Left lung (tissue), 10 donors: ENCODE measurements around the gene PPM1H. TPM values are rescaled to one million over a fixed set of nuclear protein-coding genes. Genes with fewer than 3 reads are reported as not detected.
A peak's percentile ranks its signal among the peaks of the same experiment; 100 is the strongest.

Source experiments
- ATAC-seq: fragments of 200-7000 bp; cut with Tn5 transposase; one replicate; pipeline ENCODE4 v1.9.1; 2020; ENCODE audit warnings: moderate library complexity
- DNase-seq, 4 donors: peaks; one replicate each; pipeline ENCODE4 v3.0.0-alpha.2; 2013 to 2020
- H3K27ac ChIP-seq, 2 donors: fragments of 200-600 bp; sonication (generic) in 1 of 2; one replicate each; pipeline versions ENCODE4 v1.5.0 to v1.8.0; 2020 to 2021
- H3K27me3 ChIP-seq, 2 donors: fragments of 200-600 bp; sonication (generic) in 1 of 2; one replicate each; pipeline versions ENCODE4 v1.5.0 to v1.8.0; 2020 to 2021
- H3K36me3 ChIP-seq, 2 donors: fragments of 200-600 bp; sonication (generic) in 1 of 2; one replicate each; pipeline versions ENCODE4 v1.5.0 to v1.8.0; 2020 to 2021
- H3K4me1 ChIP-seq, 2 donors: fragments of 200-600 bp; one replicate each; pipeline ENCODE4 v1.8.0; 2021
- H3K4me3 ChIP-seq, 2 donors: fragments of 200-600 bp; sonication (generic) in 1 of 2; one replicate each; pipeline versions ENCODE4 v1.5.0 to v1.8.0; 2020 to 2021; ENCODE audit warnings: mild to moderate bottlenecking in 1 of 2
- H3K9me3 ChIP-seq, 2 donors: fragments of 200-600 bp; sonication (generic) in 1 of 2; one replicate each; pipeline versions ENCODE4 v1.5.0 to v1.8.0; 2020 to 2021
- CTCF ChIP-seq, 2 donors: fragments of 200-600 bp; sonication (generic) in 1 of 2; IDR thresholded peaks; one replicate each; pipeline versions ENCODE4 v1.5.0 to v1.8.0; 2021; ENCODE audit warnings: antibody characterized with exemption in 2 of 2
- intact Hi-C, 2 donors: fragments of 100-400 bp; cut with DNase I; formaldehyde crosslinking; loops; one replicate each; pipeline versions ENCODE4 v1.11.2 to v1.14.2; 2022
- polyA plus RNA-seq, 6 donors: library from polyadenylated mRNA; unstranded; fragments of 120-200 nt; gene quantifications; one replicate each; pipeline ENCODE4 v1.2.1, GENCODE V29; 2013; ENCODE audit not compliant: insufficient read length in 6 of 6
- total RNA-seq, 2 donors: library from RNA; stranded (reverse); fragmentation: NEBNext Ultra II Directional; extraction: Animal tissue kit (Norgen Biotek cat#: 25700); gene quantifications; one replicate each; pipeline ENCODE4 v1.2.1, GENCODE V29; 2021
- donor health status: DM: no; HTN: yes; CAD: no.
- donor health status: DM: no; HTN: no; CAD: no.

PPM1H gene
- total and polyA plus RNA-seq, 8 donors, result 5.9 to 12.7 (median 10.6) TPM

- intact Hi-C loops, result no loop called here
- Histone ChIP-seq H3K27me3 (no peaks in the 10 kb centered on the region), H3K9me3 (no peaks in the 10 kb centered on the region), H3K27ac (no peak overlapping the region), H3K36me3 (no peaks in the 10 kb centered on the region), H3K4me3 (no peak overlapping the region), H3K4me1 (peaks cover 0 to 4% of the 10 kb centered on the region in 2 donors)
- no peak for ATAC-seq
- TF ChIP-seq CTCF (IDR thresholded peaks at IDR 0.05), result no peak
- DNase-seq, result no peak
Observed at GRCh38 chr12:62716866-62717525, 218.0 kb downstream of the PPM1H start.

- Histone ChIP-seq H3K4me1 (peaks cover 0 to 4% of the 10 kb centered on the region in 2 donors), H3K9me3 (no peaks in the 10 kb centered on the region), H3K27ac (no peak overlapping the region), H3K27me3 (no peaks in the 10 kb centered on the region), H3K36me3 (no peaks in the 10 kb centered on the region), H3K4me3 (no peak overlapping the region)
- intact Hi-C loops, result no loop called here
- DNase-seq (no peak), ATAC-seq (no peak)
- TF ChIP-seq CTCF (IDR thresholded peaks at IDR 0.05), result no peak
Observed at GRCh38 chr12:62716037-62716436, 218.9 kb downstream of the PPM1H start.

- no peaks in the 10 kb centered on the region for H3K4me1 ChIP-seq
- intact Hi-C loops, result no loop called here
- H3K27ac ChIP-seq, result no peak overlapping the region
- H3K4me3 ChIP-seq, result no peak overlapping the region
- DNase-seq (peak in 1 of 4 donors; percentile 43), ATAC-seq (no peak)
- no peaks in the 10 kb centered on the region for H3K9me3 ChIP-seq
- no peaks in the 10 kb centered on the region for H3K27me3 ChIP-seq
- no peak for TF ChIP-seq CTCF (IDR thresholded peaks at IDR 0.05)
- H3K36me3 ChIP-seq, result no peaks in the 10 kb centered on the region
Observed at GRCh38 chr12:62714774-62715721, 219.9 kb downstream of the PPM1H start.

GRCh38 chr12:62714181-62714773, 220.7 kb downstream of the PPM1H start:
- no peaks in the 10 kb centered on the region for H3K36me3 ChIP-seq
- peak overlapping the region in 1 of 2 donors; percentile 13 for H3K27ac ChIP-seq
- DNase-seq, result no peak
- no peak for TF ChIP-seq CTCF (IDR thresholded peaks at IDR 0.05)
- H3K9me3 ChIP-seq, result no peaks in the 10 kb centered on the region
- H3K4me3 ChIP-seq, result no peak overlapping the region
- peaks cover 0 to 4% of the 10 kb centered on the region in 2 donors for H3K4me1 ChIP-seq
- H3K27me3 ChIP-seq, result no peaks in the 10 kb centered on the region
- intact Hi-C loops, result no loop called here
- no peak for ATAC-seq

- H3K4me3 ChIP-seq, result no peak overlapping the region
- H3K36me3 ChIP-seq, result no peaks in the 10 kb centered on the region
- ATAC-seq, result no peak
- no peak overlapping the region for H3K27ac ChIP-seq
- H3K27me3 ChIP-seq, result no peaks in the 10 kb centered on the region
- intact Hi-C loops, result no loop called here
- peaks cover 0 to 4% of the 10 kb centered on the region in 2 donors for H3K4me1 ChIP-seq
- no peak for DNase-seq
- H3K9me3 ChIP-seq, result no peaks in the 10 kb centered on the region
- TF ChIP-seq CTCF (IDR thresholded peaks at IDR 0.05), result no peak
Observed at GRCh38 chr12:62713723-62714122, 221.2 kb downstream of the PPM1H start.
